NOMO-1 treated with dmso at 0.1 percent for 144 hours (cell line): ENCODE results near the gene OR13C3.
"Not testable (repeated sequence)": the region's sequence is repeated elsewhere in the genome, so short reads cannot be mapped to it uniquely, and the experiment has no call there.

Experiments
- DNase-seq: peaks from one replicate; lab custom pipeline; 2025; ENCODE audit not compliant: unreplicated experiment; lab: John Stamatoyannopoulos, UW

The OR13C3 gene

GRCh38 chr9:104536756-104537155, at the start of gene OR13C3:
OR13C3 (minus strand) TSS chr9:104536856; CDS start chr9:104536723, 133 bp downstream.
- no peak for DNase-seq

DNA sequence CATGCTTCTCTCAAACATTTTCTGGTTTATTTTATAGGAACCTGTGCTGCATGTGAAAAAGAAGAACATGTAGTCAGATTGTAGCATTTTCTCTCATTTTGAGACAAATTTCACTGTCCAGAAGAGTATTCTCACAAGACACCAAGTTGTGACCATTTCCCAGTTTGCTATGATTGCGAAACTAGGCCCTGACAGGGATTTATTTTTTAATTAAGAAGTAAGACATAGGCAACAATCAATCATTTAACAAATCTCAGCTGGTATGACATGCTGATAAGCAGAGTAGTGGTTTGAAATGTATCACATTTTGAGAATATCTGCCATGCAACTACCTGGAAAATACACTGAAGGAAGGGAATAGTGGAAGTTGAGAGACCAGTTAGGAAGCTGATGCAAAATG, 43.9 kb upstream of the OR13C3 start:
- DNase-seq, result no peak

DNA sequence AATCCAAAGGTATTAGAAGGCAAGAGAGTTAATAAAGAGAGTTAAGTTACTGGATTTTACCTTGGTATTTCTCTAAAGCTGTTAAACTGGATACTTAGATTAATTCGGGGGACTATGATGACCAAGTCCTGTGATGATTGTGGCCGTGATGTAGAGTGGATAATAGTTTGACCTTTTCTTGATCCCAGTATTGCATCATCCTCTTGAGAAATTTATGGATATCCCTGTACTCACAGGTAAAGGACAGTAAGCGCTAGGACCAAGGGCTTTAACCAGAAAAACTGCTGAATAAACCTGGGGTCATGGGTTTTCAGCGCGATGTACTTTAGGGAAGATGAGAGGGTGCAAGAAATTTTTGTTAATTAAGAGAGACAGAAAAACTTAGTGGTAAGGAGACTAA, 40.6 kb upstream of the OR13C3 start:
- no peak for DNase-seq

DNA sequence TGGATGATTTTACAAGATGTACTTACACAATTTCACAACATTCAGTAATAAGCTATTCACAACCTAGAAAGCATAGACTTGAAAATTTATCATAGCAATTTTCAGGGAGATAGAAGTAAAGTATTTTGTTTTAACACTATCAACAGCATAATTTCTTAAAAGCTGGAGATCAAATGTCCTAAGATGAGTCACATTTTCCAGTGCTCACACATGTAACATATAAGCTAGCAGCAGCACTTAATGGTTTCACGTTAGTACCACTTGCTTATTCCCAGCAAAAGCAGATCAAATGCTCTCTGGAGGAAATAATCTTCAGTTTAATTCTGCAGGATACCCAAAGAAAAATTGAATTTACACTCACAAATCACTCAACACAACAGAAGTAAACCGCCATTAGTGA, 38.8 kb upstream of the OR13C3 start:
- no peak for DNase-seq

GRCh38 chr9:104572612-104573011, 36.0 kb upstream of the OR13C3 start:
- no peak for DNase-seq

GRCh38 chr9:104568868-104569267, 32.2 kb upstream of the OR13C3 start, which contains the start of gene OR13C8:
OR13C8 (plus strand) TSS chr9:104569168; CDS start chr9:104569168, 0 bp downstream.
- no peak for DNase-seq

- DNase-seq, result no peak
Measured at GRCh38 chr9:104564358-104564757, 27.7 kb upstream of the OR13C3 start.

DNA sequence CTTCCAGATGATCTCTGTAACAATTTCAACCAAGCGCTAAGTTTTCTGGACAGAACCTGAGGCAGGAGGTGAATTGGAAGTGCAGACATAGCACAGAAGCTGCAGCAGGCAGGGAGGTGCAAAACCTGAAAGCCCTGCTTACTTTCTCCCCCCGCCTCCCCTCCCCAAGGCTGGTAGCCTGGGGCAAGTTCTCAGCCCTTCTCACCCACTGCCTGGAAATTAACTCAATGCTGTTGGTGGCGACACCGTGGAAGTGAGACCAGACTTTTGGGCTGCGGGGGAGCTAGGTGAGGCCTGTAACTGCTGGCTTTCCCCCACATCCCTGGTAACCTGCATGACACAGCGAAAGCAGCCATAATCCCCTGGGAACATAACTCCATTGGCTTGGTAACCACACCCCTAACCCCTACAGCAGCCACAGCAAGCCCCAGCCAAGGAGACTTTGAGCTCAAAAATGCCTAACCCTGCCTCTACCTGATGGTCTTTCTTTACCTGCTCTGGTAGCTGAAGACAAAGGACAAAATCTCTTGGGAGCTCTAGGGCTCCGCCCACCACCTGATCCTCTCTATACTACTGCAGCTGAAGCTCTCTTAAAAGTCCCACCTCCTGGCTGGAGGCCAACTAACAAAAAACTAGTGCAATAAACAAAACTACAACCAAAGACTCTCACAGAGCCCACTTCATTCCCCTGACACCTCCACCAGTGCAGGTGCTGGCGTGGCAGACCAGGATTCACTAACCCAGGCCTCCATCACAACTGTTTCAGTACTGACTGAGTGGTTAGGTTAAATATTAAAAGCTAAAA, 20.4 kb upstream of the OR13C3 start:
- DNase-seq, result no peak

- DNase-seq, result no peak
Measured at GRCh38 chr9:104555521-104555920, 18.9 kb upstream of the OR13C3 start.

- no peak for DNase-seq
Measured at GRCh38 chr9:104553261-104553660, 16.6 kb upstream of the OR13C3 start.

DNA sequence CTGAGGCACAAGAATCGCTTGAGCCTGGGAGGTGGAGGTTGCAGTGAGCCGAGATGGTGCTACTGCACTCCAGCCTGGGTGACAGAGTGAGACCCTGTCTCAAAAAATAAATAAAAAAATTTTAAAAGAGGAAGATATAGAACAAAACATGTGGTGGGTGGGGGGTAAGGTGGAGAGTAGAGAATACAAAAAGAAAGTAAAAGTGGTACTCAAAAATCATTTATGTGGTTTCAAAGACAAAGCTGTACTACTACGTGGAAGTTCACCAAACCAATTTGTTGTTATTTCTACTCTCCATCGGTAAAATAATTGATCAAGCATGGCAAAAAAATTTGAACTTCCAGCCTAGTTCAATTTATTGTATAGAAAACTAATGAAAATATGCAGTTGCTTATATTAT, 8.0 kb upstream of the OR13C3 start:
- no peak for DNase-seq

DNA sequence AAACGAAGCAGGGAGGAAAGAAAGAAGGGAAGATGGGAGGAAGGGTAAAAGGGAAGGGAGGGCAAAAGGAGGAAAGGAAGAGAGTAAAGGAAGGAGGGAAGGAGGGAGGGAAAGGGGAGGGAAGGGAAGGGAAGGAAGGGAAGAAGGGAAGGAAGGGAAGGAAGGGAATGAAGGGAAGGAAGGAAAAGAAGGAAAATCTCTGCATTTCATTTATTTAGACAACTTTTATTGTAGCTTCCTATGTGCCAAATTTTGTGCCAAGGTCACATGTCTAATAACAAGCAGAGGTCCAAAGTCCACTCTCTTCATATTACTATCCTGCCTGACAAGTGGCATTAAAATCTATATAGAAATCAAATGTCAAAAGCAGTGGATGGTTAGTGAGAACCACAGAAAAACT, 2.6 kb upstream of the OR13C3 start:
- DNase-seq, result no peak

DNA sequence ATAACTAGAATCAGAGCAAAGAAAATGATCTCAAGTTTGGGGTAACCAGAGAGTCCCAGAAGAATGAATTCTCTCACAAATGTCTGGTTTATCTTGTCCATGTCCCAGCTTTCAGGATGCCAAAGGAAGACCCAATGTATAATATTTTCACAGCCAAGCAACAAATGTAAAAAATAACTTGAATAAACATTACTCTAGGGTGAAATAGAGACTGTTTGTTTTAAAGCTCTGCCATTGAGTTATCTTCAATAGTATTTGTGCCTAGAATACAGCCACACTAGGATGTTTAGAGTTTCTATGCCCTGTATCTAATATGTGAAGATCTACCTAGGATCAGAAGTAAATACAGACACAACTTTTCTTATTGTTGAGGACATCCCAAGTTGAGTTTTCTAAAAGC, 9.5 kb downstream of the OR13C3 start, which contains the start of gene OR13C4:
TSS of gene OR13C4 (minus strand) at position 101 of the 400 bp plus-strand sequence. CDS start at position 101, 0 bp downstream.
- DNase-seq, result no peak

DNA sequence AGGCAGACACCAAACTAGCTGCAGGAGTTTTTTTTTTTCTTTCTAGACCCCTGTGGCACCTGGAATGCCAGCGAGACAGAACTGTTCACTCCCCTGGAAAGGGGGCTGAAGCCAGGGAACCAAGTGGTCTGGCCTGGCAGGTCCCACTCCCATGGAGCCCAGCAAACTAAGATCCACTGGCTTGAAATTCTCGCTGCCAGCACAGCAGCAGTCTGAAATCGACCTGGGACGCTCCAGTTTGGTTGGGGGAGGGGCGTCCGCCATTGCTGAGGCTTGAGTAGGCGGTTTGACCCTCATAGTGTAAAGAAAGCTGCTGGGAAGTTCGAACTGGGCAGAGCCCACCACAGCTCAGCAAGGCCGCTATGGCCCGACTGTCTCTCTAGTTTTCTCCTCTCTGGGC, 16.4 kb downstream of the OR13C3 start:
- DNase-seq, result not testable (repeated sequence)

DNA sequence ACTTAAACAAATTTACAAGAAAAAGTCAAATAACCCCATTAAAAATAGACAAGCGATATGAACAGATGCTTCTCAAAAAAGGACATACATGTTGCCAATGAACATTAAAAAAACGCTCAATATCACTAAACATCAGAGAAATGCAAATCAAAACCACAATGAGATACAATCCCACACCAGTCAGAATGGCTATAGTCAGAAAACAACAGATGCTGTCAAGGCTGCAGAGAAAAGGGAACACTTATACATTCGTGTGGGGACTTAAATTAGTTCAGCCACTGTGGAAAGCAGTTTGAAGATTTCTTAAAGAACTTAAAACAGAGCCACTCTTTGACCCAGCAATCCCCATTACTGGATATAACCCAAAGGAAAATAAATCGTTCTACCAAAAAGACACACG, 21.8 kb downstream of the OR13C3 start:
- DNase-seq, result no peak

- no peak for DNase-seq
Measured at GRCh38 chr9:104506565-104506964, 30.1 kb downstream of the OR13C3 start.

GRCh38 chr9:104503963-104504362, 32.7 kb downstream of the OR13C3 start, which contains the start of gene OR13F1:
OR13F1 (plus strand) TSS chr9:104504263; CDS start chr9:104504263, 0 bp downstream.
- no peak for DNase-seq

GRCh38 chr9:104503440-104503839, 33.2 kb downstream of the OR13C3 start:
- DNase-seq, result no peak

- DNase-seq, result no peak
Measured at GRCh38 chr9:104494808-104495207, 41.8 kb downstream of the OR13C3 start.
